HG03045 (cell line): Measurements from ENCODE around the gene ASCC3.

Source experiments
- ATAC-seq: cut with Tn5 transposase; IDR thresholded peaks from one replicate; pipeline ENCODE4 v1.9.1; 2021; ENCODE audit warnings: mild to moderate bottlenecking, moderate library complexity; ENCODE audit not compliant: unreplicated experiment

The ASCC3 gene

DNA sequence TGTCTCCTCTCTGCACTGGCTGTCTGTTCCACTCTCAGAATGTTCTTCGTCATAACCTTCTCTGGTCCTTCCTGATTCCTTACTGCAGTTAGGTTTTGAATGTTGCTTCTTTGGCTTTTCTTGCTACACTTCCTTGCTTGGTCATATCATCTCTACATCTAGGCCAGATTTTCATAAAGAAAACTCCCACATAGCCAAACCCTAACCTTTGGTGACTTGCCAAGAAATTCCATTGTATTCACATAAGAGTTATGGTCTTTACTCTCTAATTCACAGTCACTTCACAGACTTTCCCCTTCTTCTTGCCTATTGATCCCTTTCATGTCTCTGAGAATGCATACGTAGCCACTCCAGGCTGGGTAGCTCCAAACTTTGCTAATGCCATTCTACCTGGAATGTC, 374.5 kb downstream of the ASCC3 start:
- no peak for ATAC-seq

DNA sequence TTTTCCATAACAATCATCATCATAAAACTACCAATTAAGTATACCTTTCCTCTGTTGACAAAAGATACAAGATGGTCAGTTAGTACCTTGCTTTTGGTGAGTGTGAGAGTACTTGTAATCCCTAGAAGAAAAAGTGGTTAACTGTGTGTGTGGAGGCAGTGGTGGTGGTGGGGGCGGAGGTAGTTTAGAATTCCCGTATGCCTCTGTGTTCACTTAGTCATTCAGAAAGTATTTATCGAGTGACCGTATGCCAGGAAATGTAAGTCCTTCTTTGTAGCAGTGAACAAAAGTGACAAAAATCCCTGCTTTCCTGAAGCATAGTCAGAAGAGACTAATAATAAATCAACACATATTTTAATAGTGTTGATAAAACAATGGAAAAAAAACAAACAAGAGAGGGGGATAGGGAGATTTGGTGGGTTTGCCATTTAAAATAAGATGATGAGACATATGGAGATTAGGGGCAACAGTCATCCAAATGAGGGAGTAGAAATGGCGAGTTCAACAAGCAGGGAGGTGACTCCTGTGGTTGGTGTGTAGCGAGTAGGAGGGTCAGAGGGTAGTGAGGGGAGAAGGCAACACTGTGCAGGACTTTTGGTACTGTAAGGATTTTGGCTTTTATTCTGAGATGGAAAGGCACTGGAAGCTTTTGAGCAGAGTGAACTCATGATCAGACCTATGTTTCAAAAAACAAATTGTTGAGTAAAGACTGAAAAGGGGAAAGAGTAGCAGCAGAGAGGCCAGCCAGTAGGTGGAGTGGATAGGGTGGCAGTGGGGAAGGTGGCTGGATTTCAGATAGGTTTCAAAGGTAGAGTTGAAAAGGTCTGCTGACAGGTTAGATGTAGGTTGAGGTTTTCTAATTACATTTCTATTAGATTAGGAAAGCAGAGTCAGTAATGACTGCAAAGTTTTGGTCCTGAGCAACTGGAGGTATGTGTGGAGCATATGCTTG, 376.1 kb downstream of the ASCC3 start:
- ATAC-seq: peak; percentile 83

DNA sequence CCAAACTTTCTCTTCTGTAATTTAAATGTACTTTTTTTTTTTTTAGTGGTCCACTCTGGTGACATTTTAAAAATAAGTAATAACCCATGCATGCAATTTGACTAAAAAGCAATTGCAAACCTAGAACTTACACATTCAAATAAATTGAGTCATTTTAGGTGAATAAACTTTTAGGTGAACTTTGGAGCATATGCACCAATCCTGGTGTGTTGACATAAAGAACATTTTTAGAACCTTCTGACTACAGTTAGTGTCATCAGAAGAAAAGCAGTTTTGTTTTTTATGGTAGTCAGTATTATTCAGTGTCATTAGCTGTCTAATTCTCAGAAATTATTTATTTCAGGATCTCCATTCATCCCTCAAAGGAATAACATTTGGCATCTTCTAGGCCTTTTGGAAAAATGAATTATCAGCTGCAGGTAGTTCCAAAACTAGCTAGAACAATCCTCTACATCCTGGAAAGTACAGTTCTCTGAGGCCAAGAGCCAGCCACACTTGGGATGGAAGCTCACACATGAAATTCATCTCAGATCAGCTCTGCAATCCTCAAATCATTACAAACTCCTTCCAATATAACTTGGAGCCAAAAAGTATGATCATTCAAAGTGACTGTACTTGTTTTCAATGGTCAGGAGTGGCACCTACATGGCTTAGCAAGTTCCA, 378.0 kb downstream of the ASCC3 start:
- no peak for ATAC-seq

DNA sequence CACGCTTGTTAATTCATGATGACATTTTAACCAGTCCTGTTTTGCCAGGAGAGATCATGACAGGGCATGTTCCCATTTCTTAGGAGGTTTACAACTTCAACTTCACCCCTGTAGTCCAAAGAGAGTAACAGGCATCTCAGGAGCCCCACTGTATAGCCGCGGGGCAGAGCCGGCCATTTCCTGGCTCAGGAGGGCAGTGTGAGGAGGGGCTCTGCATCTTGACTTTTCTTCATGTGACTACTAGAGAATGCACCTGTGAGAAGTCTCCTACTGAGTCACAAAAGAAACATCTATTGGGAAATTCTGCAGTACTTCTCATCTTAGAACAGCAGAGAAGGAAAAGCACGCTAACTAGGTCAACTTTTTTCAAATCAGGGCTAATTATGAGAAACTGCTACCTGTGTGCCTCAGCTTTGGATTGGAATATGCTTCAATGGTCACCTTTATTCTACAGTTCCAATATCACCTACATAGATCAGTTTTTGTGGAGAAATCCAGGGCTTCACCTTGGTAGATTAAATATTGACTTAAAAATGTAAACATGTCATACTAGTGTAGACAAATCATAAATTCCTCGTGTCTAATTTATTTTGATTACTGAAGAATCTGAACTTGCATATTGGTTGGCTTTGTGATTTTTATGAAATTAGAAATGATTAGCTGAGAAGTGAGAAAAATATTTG, 387.8 kb downstream of the ASCC3 start:
- no peak for ATAC-seq

DNA sequence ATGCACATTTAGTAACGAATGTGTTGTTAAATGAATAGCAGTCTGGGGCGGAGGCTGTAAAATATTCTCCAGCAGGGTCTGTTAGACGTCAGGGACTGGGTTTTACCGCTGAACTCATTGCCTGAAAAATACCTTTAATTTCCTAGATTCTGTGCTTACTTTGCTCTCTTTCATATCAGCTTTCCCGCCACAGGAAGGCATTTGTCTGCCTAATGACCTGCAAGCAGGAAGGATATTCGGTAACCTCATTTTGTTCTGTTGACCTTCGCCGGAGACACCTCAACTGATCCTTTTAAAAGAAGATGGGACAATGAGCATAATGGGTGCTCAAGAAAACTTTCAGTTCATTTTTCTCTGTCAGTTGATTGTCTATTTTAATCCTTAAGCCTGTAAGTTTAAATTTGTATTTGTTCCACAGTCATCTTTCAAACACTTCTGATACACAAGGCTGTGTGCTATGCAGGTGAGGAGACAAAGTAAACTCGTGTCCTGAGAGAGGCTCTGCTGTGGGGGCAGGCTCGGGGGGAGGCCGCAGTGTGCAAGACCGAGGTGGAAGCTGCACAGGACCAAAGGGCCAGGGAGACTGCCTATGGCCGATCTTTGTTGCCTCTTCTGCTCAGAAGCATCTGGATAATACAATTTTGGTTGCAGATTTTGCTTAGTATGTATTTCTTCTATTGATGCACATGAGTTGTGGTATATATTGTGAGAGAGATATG, 389.0 kb downstream of the ASCC3 start:
- no peak for ATAC-seq

DNA sequence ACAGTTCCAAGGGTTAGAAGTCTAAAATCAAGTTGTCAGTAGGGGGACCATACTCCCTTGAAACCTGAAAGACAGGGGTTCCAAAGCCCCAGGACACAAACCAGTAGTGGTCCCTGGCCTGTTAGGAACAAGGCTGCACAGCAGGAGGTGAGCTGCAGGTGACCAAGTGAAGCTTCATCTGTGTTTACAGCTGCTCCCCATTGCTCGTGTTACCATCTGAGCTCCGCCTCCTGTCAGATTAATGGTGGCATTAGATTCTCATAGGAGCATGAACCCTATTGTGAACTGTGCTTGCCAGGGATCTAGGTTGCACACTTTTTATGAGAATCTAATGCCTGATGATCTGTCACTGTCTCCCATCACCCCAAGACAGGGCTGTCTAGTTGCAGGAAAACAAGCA, 391.1 kb downstream of the ASCC3 start:
- ATAC-seq: no peak

DNA sequence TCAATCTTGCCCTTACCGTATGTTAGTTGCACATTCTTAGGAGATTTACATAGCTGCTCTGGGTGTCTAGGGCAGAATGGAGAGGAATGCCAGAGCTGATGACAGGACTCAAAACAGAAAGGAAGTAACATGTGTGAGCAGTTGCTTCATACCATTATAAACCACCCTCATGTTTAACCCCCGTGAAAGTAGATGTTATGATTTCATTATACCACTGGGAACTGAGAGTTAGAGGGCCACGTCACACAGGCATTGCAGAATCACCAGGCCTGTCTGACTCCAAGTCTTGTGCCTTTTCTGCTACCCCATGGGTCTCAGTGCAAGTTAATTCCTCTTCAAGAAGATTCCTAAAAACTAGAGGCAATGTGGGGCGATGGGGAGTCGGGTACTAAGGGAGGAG, 392.9 kb downstream of the ASCC3 start:
- ATAC-seq: no peak

DNA sequence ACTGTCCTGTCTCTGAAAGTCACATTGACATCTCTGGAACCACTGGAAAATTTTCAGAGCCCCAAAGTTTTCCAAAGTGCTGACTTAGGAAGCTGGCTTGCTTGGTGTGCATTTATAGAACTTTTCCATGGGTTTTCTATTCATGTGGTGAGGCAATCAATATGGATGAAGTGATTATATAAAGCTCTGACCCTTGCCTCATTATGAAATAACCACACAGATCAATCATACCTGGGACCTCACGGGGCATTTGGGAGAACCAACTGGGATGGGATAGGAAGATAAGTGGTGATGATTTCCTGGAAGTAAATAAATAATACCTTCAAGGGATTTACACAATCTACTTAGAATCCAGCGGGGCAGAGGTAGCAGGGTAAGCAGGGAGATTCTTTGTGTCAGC, 393.5 kb downstream of the ASCC3 start:
- no peak for ATAC-seq

DNA sequence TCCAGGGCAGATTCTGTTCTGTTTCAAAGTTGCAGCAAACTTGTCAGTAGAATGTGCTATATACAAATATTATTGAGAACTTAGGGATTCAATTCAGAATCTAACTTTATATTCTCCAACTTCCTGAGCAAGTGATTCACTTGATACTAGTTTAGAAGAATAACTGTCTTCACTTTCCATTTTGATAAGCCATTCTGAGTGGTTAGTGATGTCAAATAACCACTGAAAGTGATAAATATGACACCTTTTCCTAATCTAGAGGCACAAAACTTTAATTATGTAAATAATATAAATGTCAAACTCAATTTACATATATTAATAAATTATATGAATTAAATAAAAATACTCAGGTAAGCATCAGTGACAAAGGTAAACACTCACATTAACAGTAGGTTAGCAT, 395.9 kb downstream of the ASCC3 start:
- no peak for ATAC-seq

DNA sequence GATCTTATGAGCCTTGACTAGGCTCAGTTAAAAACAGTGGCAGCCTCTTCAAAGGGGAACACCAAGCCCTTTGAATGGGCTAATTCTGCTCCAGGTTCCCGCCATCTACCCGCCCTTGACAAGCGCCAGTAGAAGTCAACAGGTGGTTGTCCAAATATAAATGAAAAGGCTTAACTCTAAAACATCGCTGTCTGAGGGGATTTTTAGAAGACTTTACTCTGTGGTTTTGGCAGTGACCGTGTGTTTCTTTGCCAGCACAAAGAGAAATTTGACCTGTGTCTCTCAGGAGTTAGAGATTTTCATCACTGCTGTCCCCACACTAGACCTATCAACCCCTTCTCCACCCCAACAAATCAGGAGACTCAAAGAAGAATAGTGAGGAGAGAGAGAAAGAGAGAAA, 396.7 kb downstream of the ASCC3 start:
- ATAC-seq: peak; percentile 59

DNA sequence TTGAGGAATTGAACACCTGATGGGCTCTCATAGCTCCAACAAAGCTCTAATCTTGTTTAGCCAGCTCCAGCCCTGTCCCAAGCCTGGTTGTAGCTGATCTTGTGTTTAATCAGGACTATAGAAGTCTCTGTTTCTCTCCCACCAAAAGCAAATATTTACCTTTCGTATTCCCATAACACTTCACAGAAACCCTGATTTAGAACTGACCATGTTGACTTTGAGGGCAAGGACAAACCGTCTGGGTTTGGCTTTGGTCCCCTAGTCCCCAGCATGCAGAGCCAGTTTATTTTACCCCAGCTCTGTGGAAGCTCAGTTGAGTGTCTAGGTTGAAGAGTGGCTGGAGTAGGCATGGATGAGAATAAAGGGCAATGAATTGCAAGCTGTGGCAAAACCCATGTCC, 398.4 kb downstream of the ASCC3 start:
- no peak for ATAC-seq

DNA sequence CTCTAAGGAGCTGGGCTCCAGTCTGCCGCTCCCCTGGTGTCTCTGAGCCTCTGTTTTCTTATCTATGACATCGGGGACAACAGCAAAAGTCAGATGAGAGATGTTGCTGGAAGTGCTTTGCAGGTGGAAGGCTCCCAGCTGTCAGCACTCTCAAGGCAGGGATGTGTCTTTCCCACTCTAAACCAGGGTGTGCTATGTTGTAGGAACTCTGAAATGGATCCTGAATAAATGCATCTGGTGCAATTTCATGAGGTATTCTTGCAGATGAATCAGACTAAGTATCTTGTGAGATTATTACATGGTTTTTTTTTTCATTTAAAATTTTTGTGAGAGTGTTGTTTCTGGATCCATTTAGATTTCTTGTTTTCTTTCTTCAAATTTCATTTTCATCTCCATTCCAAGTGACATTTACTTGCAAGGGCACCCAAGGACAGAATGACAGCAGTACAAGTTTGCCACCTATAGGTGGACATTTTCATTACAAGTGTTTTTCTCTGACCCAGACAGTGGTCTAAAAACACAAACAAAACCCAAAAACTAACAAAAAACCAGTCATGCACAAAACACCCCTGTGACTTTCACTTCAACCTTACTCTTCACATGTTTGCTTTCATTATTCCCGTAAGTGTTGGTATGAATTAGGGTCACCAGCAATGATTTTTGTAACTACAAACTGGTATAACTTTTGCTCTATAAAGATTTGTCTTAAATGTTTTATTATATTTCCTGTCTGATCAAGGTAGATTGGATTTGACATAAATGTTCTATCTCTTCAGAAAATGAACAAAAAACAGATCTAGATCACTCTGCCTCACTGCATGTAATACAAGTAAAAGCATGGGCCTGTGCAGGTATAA, 401.7 kb downstream of the ASCC3 start:
- ATAC-seq: peak; percentile 46

DNA sequence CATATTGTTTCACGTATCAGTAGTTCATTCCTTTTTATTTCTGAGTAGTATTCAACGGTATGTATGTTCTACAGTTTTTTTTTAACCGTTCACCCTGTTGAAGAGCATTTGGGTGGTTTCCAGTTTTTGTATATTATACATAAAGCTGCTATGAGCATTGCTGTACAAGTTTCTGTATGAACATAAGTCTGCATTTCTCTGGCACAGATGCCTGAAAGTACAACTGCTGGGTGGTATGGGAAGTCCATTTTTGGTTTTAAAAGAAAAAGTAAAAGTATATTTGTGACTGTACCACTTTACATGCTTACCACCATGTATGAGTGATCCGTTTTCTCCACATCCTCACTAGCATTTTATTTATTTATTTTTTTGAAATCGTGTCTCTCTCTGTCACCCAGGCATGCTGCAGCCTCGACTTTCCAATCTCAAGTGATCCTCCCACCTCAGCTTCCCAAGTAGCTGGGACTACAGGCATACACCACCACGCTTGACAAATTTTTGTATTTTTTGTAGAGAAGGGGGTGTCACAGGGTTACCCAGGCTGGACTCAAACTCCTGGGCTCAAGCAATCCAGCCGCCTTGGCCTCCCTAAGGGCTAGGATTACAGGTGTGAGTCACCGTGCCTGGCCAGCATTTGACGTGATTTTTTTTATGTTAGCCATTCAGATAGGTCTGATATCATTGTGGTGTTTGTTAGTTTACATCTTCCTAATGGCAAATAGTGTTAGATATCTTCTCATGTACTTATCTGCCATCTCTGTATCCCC, 405.4 kb downstream of the ASCC3 start:
- peak; percentile 81 for ATAC-seq

DNA sequence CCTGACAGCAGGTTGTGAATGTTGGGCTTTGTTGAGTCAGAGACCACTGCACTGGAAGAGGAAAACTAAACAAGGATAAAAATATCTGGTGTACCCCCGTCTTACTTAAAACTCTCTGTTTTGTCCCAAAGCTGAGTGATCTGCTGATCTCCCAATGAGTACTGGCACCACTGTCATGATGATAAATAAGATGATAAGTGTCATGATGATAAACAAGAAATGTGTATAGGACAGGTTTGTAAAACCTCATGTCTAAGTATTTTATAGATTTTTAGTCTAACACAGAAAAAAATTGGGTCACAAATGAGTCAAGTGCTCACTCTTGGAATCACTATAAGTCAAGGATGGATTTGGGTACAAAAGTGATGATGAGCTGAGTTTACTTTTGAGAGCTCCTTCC, 407.9 kb downstream of the ASCC3 start:
- ATAC-seq: no peak

DNA sequence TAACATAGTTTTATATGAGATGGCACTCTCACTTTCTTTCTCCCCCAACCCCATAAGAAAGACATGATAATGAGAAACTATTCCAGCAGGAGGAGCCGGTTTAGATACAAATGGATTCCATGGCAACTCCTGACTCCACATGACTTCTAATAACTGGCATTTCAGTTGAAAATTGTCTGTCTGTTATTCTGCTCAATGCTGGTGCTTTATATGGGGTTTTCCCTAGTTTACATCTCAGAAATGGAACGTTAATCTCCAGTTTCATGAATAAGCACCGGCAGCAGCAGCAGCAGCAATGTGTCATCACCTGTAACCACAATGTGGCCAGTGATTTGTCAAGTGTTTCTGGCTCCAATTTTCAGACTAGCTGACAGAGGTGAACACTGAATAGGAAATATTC, 408.5 kb downstream of the ASCC3 start:
- peak; percentile 84 for ATAC-seq

DNA sequence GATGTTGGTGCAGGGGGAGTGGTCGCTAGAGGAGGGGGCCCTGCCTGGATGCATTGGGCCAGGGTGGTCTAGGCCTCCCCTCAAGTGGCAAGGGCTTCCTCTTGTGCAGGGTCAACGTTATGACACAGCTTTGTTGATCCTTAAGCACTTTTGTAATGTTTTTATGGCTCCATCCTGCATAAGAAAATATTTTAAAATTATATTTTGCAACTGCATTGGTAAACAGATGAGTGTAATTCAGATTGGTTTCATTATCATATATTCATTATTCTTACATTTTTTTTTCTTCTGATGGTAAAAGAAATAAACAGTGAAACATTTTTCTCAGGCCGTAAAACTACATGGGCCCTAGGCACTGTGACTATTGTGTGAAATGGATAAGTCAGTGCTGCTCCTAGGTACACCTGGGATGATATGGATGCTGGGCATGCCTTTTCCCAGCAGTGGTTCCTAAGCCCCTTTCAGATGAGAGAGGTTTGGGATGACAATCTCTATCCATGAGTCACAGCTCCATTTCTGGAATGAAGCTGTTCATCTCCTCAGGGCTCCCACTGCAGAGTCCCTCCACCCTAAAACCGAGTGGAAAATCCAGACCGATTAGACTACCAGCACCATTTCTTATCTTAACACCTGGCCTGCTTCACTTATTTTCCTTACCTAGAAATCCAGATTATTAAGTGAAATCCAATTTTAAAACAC, 410.6 kb downstream of the ASCC3 start:
- no peak for ATAC-seq

DNA sequence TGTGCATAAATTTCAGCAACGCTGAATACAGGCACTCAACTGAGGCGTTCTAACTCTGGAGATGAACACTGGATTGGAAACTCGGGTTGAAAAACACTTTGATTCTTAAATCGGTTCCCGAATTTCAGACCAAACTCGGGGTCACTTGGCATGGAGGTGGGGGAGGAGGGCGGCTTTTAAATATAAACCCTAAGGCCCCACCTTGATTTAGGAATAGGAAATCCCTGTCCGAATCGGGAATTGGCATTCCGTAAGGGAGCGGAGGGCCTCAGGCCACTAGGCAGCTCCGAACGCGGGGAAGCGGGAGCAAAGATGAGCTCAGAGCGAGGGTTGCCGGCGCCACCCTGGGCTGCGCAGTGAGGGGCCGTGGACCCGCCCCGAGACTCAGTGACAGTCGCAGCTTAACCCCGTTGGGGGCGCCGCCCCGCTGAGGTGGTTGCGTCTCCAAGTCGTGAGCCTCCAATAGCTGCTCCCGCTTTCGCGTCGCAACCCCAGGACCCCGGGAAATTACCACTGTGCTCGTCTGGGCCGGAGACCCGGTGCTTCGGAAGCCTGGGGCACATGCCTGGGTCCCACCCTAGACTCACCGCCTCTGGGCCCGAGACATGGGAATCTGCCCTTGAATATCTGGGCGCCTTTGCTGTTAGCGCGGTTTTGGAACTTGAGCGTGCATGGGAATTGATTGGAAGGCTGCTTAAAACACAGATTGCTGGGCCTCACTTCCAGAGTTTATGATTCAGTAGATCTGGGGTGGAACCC, 411.8 kb downstream of the ASCC3 start:
- no peak for ATAC-seq

DNA sequence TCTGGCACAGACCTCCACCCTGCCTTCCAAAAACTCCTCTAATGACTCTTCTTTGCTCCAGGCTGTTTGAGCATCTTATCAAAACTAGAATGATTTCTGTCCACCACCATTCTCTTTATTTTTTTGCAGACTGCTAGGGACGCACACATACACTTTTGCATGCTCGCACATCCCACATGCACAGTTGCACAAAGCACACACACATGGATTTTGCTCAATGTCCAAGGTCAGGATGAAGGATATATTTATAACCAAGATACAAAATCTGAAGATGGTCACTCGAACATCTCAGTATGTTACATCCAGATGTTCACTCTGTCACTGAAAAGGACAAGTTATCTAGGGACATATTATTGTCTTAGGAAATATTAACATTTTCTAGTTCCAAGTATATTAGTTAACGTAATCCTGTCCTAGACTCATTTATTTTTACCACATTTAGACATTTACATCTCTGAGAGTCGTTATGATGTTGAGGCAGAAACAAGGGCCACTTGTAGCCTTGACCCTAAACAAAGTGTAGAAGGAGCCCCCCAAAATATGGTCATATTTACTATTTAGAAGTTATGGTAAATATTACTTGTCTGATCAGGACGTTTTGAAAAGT, 413.0 kb downstream of the ASCC3 start:
- no peak for ATAC-seq
